Tibial nerve (tissue), 4 donors: Measurements from ENCODE around the gene TMEM178B.

Source experiments
- CTCF ChIP-seq, 5 experiments: fragments of 200-600 bp in 3 of 5; fragments of 450-650 bp in 2 of 5; sonication (generic) in 3 of 5; IDR thresholded peaks; one replicate each; pipeline ENCODE4 v1.5.1; 2016 to 2019; ENCODE audit warnings: antibody characterized with exemption in 5 of 5, mild to moderate bottlenecking in 3 of 5, moderate library complexity in 2 of 5
- EP300 ChIP-seq, 2 donors: sonication (generic); formaldehyde crosslinking; IDR thresholded peaks; one replicate each; pipeline ENCODE4 v1.6.1; 2017; ENCODE audit warnings: antibody characterized with exemption in 2 of 2, mild to moderate bottlenecking in 1 of 2
- POLR2A ChIP-seq, 2 donors: fragments of 450-650 bp; IDR thresholded peaks; one replicate each; pipeline ENCODE4 v1.6.1; 2017; ENCODE audit warnings: antibody characterized with exemption in 2 of 2, mild to moderate bottlenecking in 2 of 2, moderate library complexity in 2 of 2

- TF ChIP-seq CTCF (IDR thresholded peaks at IDR 0.05) = no peak
- no peak for TF ChIP-seq POLR2A (IDR thresholded peaks at IDR 0.05)
- no peak for TF ChIP-seq EP300 (IDR thresholded peaks at IDR 0.05)
Measured at GRCh38 chr7:141228482-141228881, 154.6 kb downstream of the TMEM178B start.
